IgD-negative memory B cell (primary cell): ENCODE results near the gene DTD1. TPM values are rescaled to one million over a fixed set of nuclear protein-coding genes. Genes with fewer than 3 reads are reported as not detected.

Source experiments
- H3K27ac Mint-ChIP-seq, 3 donors: one replicate each; pipeline ENCODE4 v1.8.0; 2020 to 2022; ENCODE audit warnings: mild to moderate bottlenecking in 3 of 3, mixed read lengths in 3 of 3, moderate library complexity in 1 of 3
- H3K27me3 Mint-ChIP-seq: one replicate; pipeline ENCODE4 v1.8.0; 2021; ENCODE audit warnings: mixed read lengths
- H3K36me3 Mint-ChIP-seq: one replicate; pipeline ENCODE4 v1.8.0; 2020; ENCODE audit warnings: mild to moderate bottlenecking, mixed read lengths
- H3K4me1 Mint-ChIP-seq, 3 donors: one replicate each; pipeline ENCODE4 v1.8.0; 2020 to 2022; ENCODE audit warnings: mixed read lengths in 3 of 3, mild to moderate bottlenecking in 1 of 3
- H3K4me3 Mint-ChIP-seq, 4 donors: one replicate each; pipeline ENCODE4 v1.8.0; 2020 to 2022; ENCODE audit warnings: mild to moderate bottlenecking in 4 of 4, mixed read lengths in 4 of 4, moderate library complexity in 3 of 4
- H3K9me3 Mint-ChIP-seq, 3 donors: one replicate each; pipeline ENCODE4 v1.8.0; 2020 to 2021; ENCODE audit warnings: mixed read lengths in 3 of 3, mild to moderate bottlenecking in 1 of 3
- polyA plus RNA-seq: library from polyadenylated mRNA; unstranded; fragments of 300-500 nt; fragmentation: Illumina TruSeq; gene quantifications from one replicate; pipeline ENCODE4 v1.2.3, GENCODE V29; 2021

Gene DTD1
- polyA plus RNA-seq, 1 donor from 2014 or later = 51.9 TPM

DNA sequence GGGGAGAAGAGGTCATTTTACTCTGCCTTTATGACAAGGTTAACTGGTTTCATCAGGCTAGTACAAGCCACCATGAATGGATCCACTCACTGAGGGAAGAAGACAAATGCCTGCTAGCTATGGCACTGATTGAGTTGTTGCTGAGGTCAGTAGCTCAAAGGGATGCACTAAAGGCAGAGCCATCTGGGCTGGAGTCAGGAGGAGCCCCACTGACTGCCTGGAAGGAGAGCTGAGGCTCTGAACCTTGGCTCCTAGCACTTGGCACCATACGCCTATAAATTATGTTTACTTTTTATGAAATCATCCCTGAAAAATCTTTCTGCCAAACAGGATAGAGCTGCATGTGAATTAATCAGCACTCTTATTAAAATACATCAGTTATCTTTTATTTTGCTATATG, 104.6 kb downstream of the DTD1 start:
- no peak overlapping the region for H3K4me3 Mint-ChIP-seq
- no peaks in the 10 kb centered on the region for H3K9me3 Mint-ChIP-seq
- no peaks in the 10 kb centered on the region for H3K27me3 Mint-ChIP-seq
- H3K36me3 Mint-ChIP-seq = peaks cover 9% of the 10 kb centered on the region
- no peak overlapping the region for H3K27ac Mint-ChIP-seq
- peaks cover 0 to 7% (median 0%) of the 10 kb centered on the region in 3 donors for H3K4me1 Mint-ChIP-seq

DNA sequence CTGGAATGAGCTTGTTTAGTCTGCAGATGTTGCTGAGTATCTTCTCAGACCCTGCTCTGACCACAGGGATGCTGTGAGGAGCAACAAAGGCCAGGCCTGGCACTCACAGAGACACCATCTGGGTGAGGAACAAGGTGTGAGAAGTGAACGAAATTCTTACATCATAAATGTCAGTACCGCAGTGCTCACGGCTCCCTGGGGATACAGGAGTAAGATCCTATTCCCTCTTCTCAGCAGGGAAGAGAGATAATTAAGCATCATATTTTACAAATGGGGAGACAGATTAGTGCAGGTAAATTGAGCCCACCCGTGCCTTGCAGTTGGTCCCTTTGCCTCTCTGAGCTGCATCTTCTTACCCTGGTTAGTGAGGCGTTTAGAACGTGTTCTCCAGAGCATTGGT, 106.2 kb downstream of the DTD1 start:
- Mint-ChIP-seq H3K36me3 (peaks cover 9% of the 10 kb centered on the region), H3K4me3 (no peak overlapping the region), H3K9me3 (no peaks in the 10 kb centered on the region), H3K27me3 (no peaks in the 10 kb centered on the region), H3K27ac (no peak overlapping the region), H3K4me1 (peaks cover 0 to 7% (median 0%) of the 10 kb centered on the region in 3 donors)

DNA sequence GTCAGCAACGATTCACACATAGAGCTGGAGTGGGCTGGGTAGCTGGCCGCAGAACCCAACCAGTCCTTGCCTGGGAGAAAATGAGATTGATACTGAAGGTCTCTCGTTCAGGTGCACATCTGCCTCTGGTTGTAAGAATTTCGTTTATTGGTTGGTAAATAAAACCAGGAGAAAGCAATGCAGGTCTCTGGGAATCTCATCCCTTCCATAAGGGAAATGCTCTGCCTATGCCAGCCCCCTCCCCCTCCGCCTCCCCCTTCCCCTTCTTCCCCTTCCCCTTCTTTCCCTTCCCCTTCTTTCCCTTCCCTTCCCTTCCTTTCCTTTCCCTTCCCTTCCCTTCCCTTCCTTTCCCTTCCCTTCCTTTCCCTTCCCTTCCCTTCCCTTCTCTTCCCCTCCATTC, 107.3 kb downstream of the DTD1 start:
- Mint-ChIP-seq H3K36me3 (peaks cover 14% of the 10 kb centered on the region), H3K4me1 (peaks cover 0 to 6% (median 5%) of the 10 kb centered on the region in 3 donors), H3K9me3 (no peaks in the 10 kb centered on the region), H3K27me3 (no peaks in the 10 kb centered on the region), H3K27ac (peak overlapping the region in 1 of 3 donors; percentile 16), H3K4me3 (no peak overlapping the region)

DNA sequence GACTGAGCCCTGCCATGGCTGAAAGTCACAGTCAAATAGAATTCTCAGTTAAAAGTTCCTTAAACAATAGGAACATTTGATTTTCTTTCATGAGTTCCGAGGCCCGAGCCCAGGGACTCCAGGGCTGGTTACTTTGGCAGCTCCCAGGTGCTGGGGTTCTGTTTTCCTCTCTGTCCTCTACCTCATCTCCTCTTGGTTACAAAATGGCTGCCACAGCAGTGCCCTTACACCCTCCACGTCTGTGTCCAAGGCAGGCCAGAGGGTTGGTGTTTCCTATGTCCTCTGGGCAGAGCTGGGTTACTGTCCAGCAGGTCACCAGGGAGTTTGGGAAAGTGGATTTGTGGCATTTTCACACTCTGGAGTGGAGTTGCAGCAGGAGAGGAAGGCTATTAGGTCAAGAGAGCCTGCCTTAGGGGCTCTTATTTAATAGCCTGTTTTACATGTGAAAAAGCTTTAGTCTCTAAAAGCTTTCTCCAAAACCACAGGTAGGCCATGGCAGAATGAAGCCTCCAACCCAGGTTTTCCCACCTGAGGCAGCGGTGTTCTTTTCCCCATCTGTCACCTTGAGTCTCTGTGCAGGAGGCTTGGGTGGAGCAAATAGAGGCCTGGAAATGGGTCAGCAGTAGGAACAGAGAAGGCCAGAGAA, 111.0 kb downstream of the DTD1 start:
- no peaks in the 10 kb centered on the region for H3K27me3 Mint-ChIP-seq
- no peak overlapping the region for H3K4me3 Mint-ChIP-seq
- peaks cover 18% of the 10 kb centered on the region for H3K36me3 Mint-ChIP-seq
- no peak overlapping the region for H3K27ac Mint-ChIP-seq
- H3K4me1 Mint-ChIP-seq = peaks cover 0 to 10% (median 0%) of the 10 kb centered on the region in 3 donors
- no peaks in the 10 kb centered on the region for H3K9me3 Mint-ChIP-seq

GRCh38 chr20:18701969-18702368, 114.1 kb downstream of the DTD1 start:
- H3K27ac Mint-ChIP-seq = no peak overlapping the region
- H3K36me3 Mint-ChIP-seq = peaks cover 16% of the 10 kb centered on the region
- H3K27me3 Mint-ChIP-seq = no peaks in the 10 kb centered on the region
- no peak overlapping the region for H3K4me3 Mint-ChIP-seq
- no peaks in the 10 kb centered on the region for H3K9me3 Mint-ChIP-seq
- peaks cover 2 to 10% (median 6%) of the 10 kb centered on the region in 3 donors for H3K4me1 Mint-ChIP-seq

- no peaks in the 10 kb centered on the region for H3K27me3 Mint-ChIP-seq
- no peaks in the 10 kb centered on the region for H3K9me3 Mint-ChIP-seq
- H3K4me3 Mint-ChIP-seq = no peak overlapping the region
- peaks cover 14% of the 10 kb centered on the region for H3K36me3 Mint-ChIP-seq
- H3K4me1 Mint-ChIP-seq = peaks cover 2 to 10% (median 6%) of the 10 kb centered on the region in 3 donors
- H3K27ac Mint-ChIP-seq = no peak overlapping the region
These were observed 114.9 kb downstream of the DTD1 start for GRCh38 chr20:18702736-18703135.

GRCh38 chr20:18705490-18705889, 117.6 kb downstream of the DTD1 start:
- Mint-ChIP-seq H3K4me3 (no peak overlapping the region), H3K27me3 (no peaks in the 10 kb centered on the region), H3K27ac (no peak overlapping the region), H3K4me1 (peaks cover 2 to 6% (median 5%) of the 10 kb centered on the region in 3 donors), H3K9me3 (no peaks in the 10 kb centered on the region), H3K36me3 (peaks cover 9% of the 10 kb centered on the region)

GRCh38 chr20:18705910-18706309, 118.1 kb downstream of the DTD1 start:
- Mint-ChIP-seq H3K27me3 (no peaks in the 10 kb centered on the region), H3K9me3 (no peaks in the 10 kb centered on the region), H3K4me3 (no peak overlapping the region), H3K36me3 (peaks cover 9% of the 10 kb centered on the region), H3K27ac (no peak overlapping the region), H3K4me1 (peaks cover under 1 to 6% (median 2%) of the 10 kb centered on the region in 3 donors)

DNA sequence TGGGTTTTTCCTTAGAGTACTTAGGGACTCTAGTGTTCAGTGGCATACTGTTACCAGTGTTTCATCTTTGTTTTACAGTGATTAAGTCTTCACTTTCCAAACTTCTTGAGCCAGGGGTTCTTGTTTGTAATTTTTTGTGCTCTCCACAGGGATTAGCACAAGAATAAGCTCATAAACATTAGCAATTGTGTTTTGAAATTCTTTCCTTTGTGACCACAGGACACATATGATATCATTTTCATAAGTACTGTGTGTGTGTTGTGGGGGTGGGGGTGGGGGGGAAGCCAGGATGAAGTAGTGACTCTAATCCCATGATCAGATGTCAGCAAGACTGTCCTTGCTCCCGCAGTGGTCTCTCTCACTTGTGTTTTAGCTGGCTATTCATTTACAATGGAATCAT, 124.3 kb downstream of the DTD1 start:
- Mint-ChIP-seq H3K4me1 (peaks cover 0 to 12% (median 5%) of the 10 kb centered on the region in 3 donors), H3K4me3 (no peak overlapping the region), H3K27ac (no peak overlapping the region), H3K9me3 (no peaks in the 10 kb centered on the region), H3K36me3 (peaks cover 3% of the 10 kb centered on the region), H3K27me3 (no peaks in the 10 kb centered on the region)

DNA sequence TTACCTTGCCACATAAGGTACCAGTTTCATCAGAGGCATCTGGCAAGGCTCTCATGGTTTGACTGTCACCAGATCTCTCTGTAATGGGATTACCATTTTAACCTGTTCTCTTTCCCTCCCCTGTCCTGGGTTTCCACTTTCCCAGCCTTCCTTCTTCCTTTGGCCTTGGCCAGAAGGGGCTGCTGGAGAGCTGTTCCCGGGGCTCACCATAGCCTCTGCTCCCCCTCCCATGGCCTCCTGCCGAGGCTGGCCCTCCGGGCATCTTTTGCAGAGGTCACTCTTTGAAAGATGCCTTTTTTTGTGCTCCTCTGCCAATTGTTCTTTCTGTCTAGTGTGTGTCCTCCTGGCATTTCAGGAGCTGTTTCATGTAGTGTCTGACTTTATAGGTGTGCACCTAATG, 125.0 kb downstream of the DTD1 start:
- peaks cover 0 to 12% (median 5%) of the 10 kb centered on the region in 3 donors for H3K4me1 Mint-ChIP-seq
- H3K9me3 Mint-ChIP-seq = no peaks in the 10 kb centered on the region
- H3K36me3 Mint-ChIP-seq = peaks cover 3% of the 10 kb centered on the region
- no peak overlapping the region for H3K4me3 Mint-ChIP-seq
- H3K27ac Mint-ChIP-seq = peak overlapping the region in 1 of 3 donors; percentile 54
- no peaks in the 10 kb centered on the region for H3K27me3 Mint-ChIP-seq

DNA sequence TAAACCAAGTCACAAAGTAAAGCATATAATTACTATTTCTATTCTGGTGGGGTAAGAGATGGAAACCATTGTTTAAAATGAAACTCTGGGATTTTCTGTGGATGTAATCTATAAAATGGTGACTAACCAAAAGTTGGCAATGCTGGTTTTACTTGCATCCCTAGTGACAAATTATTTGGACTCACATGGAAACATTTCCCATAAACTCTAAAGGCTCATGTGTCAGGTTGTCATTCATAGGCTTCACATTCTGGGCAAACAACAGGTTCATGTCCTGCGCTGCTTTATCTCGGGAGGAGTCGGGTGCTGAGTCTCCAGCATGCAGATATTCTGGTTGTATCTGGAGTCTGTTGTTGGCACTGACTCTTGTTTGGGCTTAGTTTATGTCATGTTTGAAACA, 127.7 kb downstream of the DTD1 start:
- Mint-ChIP-seq H3K9me3 (no peaks in the 10 kb centered on the region), H3K36me3 (peaks cover 5% of the 10 kb centered on the region), H3K4me3 (no peak overlapping the region), H3K4me1 (peaks cover 0 to 12% (median 5%) of the 10 kb centered on the region in 3 donors), H3K27me3 (no peaks in the 10 kb centered on the region), H3K27ac (peak overlapping the region in 1 of 3 donors; percentile 73)

DNA sequence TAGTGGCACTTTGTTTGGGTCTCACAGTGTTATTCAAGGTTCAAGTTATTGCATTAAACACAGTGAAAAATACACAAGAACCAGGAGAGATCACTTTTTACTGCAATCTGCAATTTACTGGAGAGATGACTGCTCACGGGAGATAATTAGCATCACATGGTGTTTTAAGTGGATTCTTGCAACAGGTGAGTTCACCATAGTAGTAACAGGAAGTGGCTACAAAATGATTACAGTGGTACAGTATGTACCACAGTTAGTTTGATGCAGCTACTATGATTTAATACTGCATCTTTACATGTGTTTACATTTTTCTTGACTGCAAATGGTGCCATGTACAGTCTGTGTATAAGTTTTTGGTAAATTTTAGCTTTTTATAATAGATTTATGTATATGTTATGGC, 129.2 kb downstream of the DTD1 start:
- H3K9me3 Mint-ChIP-seq = peaks cover 0 to 4% (median 0%) of the 10 kb centered on the region in 3 donors
- H3K27ac Mint-ChIP-seq = no peak overlapping the region
- H3K27me3 Mint-ChIP-seq = no peaks in the 10 kb centered on the region
- no peak overlapping the region for H3K4me3 Mint-ChIP-seq
- H3K36me3 Mint-ChIP-seq = peaks cover 11% of the 10 kb centered on the region
- H3K4me1 Mint-ChIP-seq = peaks cover 0 to 5% (median 5%) of the 10 kb centered on the region in 3 donors

DNA sequence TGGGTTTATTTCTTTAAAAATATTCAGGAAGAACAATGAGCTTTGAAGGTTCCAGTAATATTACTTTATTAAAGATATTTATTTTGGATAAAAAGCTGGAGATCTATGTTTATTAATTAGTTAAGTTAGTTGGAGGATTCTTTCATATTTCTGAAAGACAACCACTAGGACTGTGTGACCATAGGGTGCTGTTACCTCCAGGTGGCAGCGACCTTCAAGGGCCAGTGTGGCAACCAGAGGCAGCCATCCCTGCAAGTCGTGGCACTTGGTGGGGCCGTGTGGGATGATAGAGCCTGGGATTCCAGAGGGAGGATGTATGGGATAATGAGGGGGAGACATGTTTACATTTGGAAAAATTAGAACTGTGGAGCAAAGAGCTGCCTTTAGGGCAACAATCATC, 130.3 kb downstream of the DTD1 start:
- Mint-ChIP-seq H3K4me3 (no peak overlapping the region), H3K27ac (no peak overlapping the region), H3K4me1 (peaks cover 0 to 8% (median 5%) of the 10 kb centered on the region in 3 donors), H3K9me3 (peaks cover 0 to 4% (median 0%) of the 10 kb centered on the region in 3 donors), H3K27me3 (no peaks in the 10 kb centered on the region), H3K36me3 (peaks cover 11% of the 10 kb centered on the region)

- H3K9me3 Mint-ChIP-seq = peaks cover 0 to 4% (median 0%) of the 10 kb centered on the region in 3 donors
- H3K4me1 Mint-ChIP-seq = peaks cover 0 to 8% (median 5%) of the 10 kb centered on the region in 3 donors
- H3K4me3 Mint-ChIP-seq = peak overlapping the region in 1 of 4 donors; percentile 10
- H3K27me3 Mint-ChIP-seq = no peaks in the 10 kb centered on the region
- no peak overlapping the region for H3K27ac Mint-ChIP-seq
- peaks cover 8% of the 10 kb centered on the region for H3K36me3 Mint-ChIP-seq
These were observed 131.6 kb downstream of the DTD1 start for GRCh38 chr20:18719426-18719825.

GRCh38 chr20:18721551-18722115, 133.8 kb downstream of the DTD1 start:
- Mint-ChIP-seq H3K36me3 (peaks cover 8% of the 10 kb centered on the region), H3K27me3 (no peaks in the 10 kb centered on the region), H3K4me3 (no peak overlapping the region), H3K27ac (no peak overlapping the region), H3K9me3 (peaks cover 0 to 4% (median 0%) of the 10 kb centered on the region in 3 donors), H3K4me1 (peaks cover 2 to 13% (median 8%) of the 10 kb centered on the region in 3 donors)

GRCh38 chr20:18722371-18722770, 134.5 kb downstream of the DTD1 start:
- H3K27ac Mint-ChIP-seq = no peak overlapping the region
- peaks cover 6 to 14% (median 10%) of the 10 kb centered on the region in 3 donors for H3K4me1 Mint-ChIP-seq
- no peaks in the 10 kb centered on the region for H3K27me3 Mint-ChIP-seq
- peaks cover 8% of the 10 kb centered on the region for H3K36me3 Mint-ChIP-seq
- no peak overlapping the region for H3K4me3 Mint-ChIP-seq
- peaks cover 0 to 4% (median 0%) of the 10 kb centered on the region in 3 donors for H3K9me3 Mint-ChIP-seq
